Activated naive CD8-positive, alpha-beta T cell treated with anti-CD3 and anti-CD28 coated beads, Interleukin-2, amount 50 U/mL, for 16 hours (primary cell): ENCODE results near the gene PCDHGB3.
"Not testable (repeated sequence)": the region's sequence is repeated elsewhere in the genome, so short reads cannot be mapped to it uniquely, and the experiment has no call there.

Source experiments
- DNase-seq: peaks from one replicate; pipeline ENCODE4 v3.0.0-alpha.2; 2020; ENCODE audit warnings: low read depth, low spot score

The PCDHGB3 gene

GRCh38 chr5:141356950-141357349 lies 13.1 kb upstream of the PCDHGB3 start:
- no peak for DNase-seq

DNA sequence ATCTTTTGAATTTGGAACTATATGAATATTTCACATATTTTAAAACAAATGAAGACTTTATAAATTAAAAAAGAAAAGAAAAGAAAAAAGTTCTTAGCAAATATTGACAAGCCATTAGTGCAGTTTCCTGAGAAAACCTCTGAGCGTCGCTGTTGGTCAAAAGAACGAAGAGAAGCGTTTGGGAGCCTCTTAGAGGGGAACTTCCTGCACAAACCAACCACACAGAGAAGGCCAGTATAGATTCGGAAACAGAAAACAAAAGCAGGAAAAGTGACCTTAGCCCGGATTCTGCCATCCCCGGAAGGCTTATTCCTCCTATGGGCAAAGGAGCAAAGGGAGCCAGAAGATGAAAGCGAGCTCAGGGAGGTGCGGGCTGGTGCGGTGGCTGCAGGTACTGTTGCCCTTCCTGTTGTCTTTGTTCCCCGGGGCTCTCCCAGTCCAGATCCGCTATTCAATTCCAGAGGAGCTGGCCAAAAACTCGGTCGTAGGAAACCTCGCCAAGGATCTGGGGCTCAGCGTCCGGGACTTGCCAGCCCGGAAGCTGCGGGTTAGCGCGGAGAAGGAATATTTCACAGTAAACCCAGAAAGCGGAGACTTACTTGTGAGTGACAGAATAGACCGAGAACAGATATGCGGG lies 10.1 kb upstream of the PCDHGB3 start, which contains the start of gene PCDHGB2:
PCDHGB2 (plus strand) TSS at position 205 of the 637 bp plus-strand sequence; CDS start at position 347, 142 bp downstream.
- DNase-seq: no peak

GRCh38 chr5:141360685-141361084 lies 9.4 kb upstream of the PCDHGB3 start:
- no peak for DNase-seq

GRCh38 chr5:141362719-141363118 lies 7.3 kb upstream of the PCDHGB3 start:
- DNase-seq: no peak

GRCh38 chr5:141363952-141364660 lies 5.9 kb upstream of the PCDHGB3 start, which contains the start of gene PCDHGA5:
TSS of gene PCDHGA5 (plus strand) at chr5:141364162. CDS start at chr5:141364331, 169 bp downstream.
- DNase-seq: no peak

DNA sequence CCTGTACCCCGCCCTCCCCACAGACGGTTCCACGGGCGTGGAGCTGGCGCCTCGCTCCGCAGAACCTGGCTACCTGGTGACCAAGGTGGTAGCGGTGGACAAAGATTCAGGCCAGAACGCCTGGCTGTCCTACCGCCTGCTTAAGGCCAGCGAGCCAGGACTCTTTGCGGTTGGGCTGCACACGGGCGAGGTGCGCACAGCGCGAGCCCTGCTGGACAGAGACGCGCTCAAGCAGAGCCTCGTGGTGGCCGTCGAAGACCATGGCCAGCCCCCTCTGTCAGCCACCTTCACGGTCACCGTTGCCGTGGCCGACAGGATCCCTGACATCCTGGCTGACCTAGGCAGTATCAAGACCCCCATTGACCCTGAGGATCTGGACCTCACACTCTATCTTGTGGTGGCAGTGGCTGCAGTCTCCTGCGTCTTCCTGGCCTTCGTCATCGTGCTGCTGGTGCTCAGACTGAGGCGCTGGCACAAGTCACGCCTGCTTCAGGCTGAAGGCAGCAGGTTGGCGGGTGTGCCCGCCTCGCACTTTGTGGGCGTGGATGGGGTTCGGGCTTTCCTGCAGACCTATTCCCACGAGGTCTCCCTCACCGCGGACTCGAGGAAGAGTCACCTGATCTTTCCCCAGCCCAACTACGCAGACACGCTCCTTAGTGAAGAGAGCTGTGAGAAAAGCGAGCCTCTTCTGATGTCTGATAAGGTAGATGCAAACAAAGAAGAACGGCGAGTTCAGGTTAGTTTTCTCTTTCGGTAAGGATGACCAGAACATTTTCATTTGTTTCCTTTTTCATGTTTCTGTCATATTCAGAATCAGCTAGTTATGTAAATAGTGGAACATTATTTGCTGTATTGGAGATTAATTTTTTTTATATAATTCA lies 3.8 kb upstream of the PCDHGB3 start:
- DNase-seq: no peak

DNA sequence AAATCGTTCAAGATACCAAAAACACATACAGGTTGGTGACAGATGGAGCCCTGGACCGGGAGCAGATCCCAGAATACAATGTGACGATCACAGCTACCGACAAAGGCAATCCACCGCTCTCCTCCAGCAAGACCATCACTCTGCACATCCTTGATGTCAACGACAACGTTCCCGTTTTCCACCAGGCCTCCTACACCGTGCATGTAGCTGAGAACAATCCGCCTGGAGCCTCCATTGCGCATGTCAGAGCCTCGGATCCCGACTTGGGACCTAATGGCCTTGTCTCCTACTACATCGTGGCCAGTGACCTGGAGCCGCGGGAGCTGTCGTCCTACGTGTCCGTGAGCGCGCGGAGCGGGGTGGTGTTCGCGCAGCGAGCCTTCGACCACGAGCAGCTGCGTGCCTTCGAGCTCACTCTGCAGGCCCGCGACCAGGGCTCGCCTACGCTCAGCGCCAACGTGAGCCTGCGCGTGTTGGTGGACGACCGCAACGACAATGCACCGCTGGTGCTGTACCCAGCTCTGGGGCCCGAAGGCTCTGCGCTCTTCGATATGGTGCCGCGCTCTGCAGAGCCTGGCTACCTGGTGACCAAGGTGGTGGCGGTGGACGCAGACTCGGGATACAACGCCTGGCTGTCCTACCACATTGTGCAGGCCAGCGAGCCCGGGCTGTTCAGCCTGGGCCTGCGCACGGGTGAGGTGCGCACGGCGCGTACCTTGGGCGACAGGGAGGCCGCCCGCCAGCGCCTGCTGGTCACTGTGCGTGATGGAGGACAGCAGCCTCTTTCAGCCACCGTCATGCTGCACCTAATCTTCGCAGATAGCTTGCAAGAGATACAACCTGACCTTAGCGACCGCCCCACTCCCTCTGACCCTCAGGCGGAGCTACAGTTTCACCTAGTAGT lies 1.8 kb downstream of the PCDHGB3 start:
- DNase-seq: no peak

- no peak for DNase-seq
Observed at GRCh38 chr5:141373673-141374317, 3.8 kb downstream of the PCDHGB3 start, which contains the start of gene PCDHGA6. TSS of gene PCDHGA6 (plus strand) at chr5:141373891. CDS start at chr5:141374084, 193 bp downstream.

DNA sequence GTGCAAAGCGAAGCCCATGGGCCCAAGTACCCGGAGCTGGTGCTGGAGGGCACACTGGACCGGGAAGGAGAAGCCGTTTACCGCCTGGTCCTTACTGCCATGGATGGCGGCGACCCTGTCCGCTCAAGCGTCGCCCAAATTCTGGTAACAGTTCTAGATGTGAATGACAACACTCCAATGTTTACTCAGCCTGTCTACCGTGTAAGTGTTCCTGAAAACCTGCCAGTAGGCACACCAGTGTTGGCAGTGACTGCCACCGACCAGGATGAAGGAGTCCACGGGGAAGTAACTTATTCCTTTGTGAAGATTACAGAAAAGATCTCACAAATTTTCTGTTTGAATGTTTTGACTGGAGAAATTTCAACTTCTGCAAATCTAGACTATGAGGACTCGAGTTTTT lies 4.6 kb downstream of the PCDHGB3 start:
- no peak for DNase-seq

DNA sequence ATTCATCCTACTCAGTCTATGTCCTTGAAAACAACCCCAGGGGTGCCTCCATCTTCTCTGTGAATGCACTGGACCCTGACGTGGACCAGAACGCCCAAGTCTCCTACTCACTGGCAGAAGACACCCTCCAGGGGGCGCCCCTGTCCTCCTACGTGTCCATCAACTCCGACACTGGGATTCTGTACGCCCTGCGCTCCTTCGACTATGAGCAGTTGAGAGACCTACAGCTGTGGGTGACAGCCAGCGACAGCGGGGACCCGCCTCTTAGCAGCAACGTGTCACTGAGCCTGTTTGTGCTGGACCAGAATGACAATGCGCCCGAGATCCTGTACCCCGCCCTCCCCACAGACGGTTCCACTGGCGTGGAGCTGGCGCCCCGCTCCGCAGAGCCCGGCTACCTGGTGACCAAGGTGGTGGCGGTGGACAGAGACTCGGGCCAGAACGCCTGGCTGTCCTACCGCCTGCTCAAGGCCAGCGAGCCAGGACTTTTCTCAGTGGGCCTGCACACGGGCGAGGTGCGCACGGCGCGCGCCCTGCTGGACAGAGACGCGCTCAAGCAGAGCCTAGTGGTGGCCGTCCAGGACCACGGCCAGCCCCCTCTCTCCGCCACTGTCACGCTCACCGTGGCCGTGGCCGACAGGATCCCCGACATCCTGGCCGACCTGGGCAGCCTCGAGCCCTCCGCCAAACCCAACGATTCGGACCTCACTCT lies 5.6 kb downstream of the PCDHGB3 start:
- DNase-seq: not testable (repeated sequence)

GRCh38 chr5:141382469-141383294 lies 12.6 kb downstream of the PCDHGB3 start, which contains the start of gene PCDHGA7:
TSS of gene PCDHGA7 (plus strand) at chr5:141382742. CDS start at chr5:141382900, 158 bp downstream.
- DNase-seq: no peak

GRCh38 chr5:141383345-141383744 lies 13.3 kb downstream of the PCDHGB3 start:
- DNase-seq: no peak

- DNase-seq: no peak
Observed at GRCh38 chr5:141384471-141385267, 14.6 kb downstream of the PCDHGB3 start.

- not testable (repeated sequence) for DNase-seq
Observed at GRCh38 chr5:141387557-141388311, 17.7 kb downstream of the PCDHGB3 start, which contains the start of gene PCDHGB4. TSS of gene PCDHGB4 (plus strand) at chr5:141387698. CDS start at chr5:141387885, 187 bp downstream.

DNA sequence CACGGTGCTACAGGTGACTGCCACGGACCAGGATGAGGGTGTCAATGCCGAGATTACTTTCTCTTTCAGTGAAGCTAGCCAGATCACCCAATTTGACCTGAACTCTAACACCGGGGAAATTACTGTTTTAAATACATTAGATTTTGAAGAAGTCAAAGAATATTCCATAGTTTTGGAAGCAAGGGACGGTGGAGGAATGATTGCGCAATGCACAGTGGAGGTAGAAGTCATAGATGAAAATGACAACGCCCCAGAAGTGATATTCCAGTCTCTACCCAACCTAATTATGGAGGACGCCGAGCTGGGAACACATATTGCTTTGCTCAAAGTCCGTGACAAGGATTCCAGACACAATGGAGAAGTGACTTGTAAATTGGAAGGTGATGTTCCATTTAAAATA lies 18.6 kb downstream of the PCDHGB3 start:
- DNase-seq: no peak

DNA sequence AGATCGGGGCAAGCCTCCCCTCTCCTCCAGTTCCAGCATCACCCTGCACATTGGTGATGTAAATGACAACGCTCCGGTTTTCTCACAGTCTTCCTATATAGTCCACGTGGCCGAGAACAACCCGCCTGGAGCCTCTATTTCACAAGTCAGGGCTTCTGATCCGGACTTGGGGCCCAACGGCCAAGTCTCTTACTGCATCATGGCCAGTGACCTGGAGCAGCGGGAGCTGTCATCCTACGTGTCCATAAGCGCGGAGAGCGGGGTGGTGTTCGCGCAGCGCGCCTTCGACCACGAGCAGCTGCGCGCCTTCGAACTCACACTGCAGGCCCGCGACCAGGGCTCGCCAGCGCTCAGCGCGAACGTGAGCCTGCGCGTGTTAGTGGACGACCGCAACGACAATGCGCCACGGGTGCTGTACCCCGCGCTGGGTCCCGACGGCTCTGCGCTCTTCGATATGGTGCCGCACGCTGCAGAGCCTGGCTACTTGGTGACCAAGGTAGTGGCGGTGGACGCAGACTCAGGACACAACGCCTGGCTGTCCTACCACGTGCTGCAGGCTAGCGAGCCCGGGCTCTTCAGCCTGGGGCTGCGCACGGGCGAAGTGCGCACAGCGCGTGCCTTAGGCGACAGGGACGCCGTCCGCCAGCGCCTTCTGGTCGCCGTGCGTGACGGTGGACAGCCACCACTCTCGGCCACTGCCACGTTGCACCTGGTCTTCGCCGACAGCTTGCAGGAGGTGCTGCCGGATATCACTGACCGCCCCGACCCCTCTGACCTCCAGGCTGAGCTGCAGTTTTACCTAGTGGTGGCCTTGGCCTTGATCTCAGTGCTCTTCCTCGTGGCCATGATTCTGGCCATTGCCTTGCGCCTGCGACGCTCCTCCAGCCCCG lies 19.4 kb downstream of the PCDHGB3 start:
- DNase-seq: no peak
